PC-3 (cell line): ENCODE data around the gene KRT6C. TPM values are rescaled to one million over a fixed set of nuclear protein-coding genes. Genes with fewer than 3 reads are reported as not detected.

ENCODE experiments used
- ATAC-seq: fragments of 200-7000 bp; cut with Tn5 transposase; 2 replicates; pipeline ENCODE4 v1.9.1; 2020; ENCODE audit warnings: mild to moderate bottlenecking, moderate library complexity
- BruUV-seq: library from RNA; stranded (reverse); fragments of 400-500 nt; replicated peaks from 2 replicates; lab custom pipeline; 2021; lab: Mats Ljungman, UMichigan
- CTCF ChIA-PET: fragments of 300-600 bp; sonication (Branson Sonifier 250); formaldehyde crosslinking; loops from one replicate; lab custom pipeline; 2022; ENCODE audit warnings: antibody characterized with exemption; lab: Charles Lee
- POLR2A ChIA-PET: fragments of 300-600 bp; sonication (Branson Sonifier 250); formaldehyde crosslinking; loops from one replicate; lab custom pipeline; 2022; ENCODE audit warnings: antibody characterized with exemption; ENCODE audit not compliant: unreplicated experiment; lab: Charles Lee
- DNase-seq: peaks from one replicate; pipeline ENCODE4 v3.0.0-alpha.2; 2015
- H2AFZ ChIP-seq: fragments of 300-600 bp; sonication (generic); 2 replicates; pipeline ENCODE4 v1.6.0; 2016; ENCODE audit warnings: antibody characterized with exemption, low read length
- H3F3A ChIP-seq: fragments of 300-600 bp; sonication (generic); one replicate; pipeline ENCODE4 v1.6.0; 2017; ENCODE audit warnings: antibody characterized with exemption, low read length, control low read depth, mild to moderate bottlenecking; ENCODE audit not compliant: unreplicated experiment
- H3K27ac ChIP-seq: fragments of 300-600 bp; sonication (generic); 2 replicates; pipeline ENCODE4 v1.5.1; 2016; ENCODE audit warnings: mild to moderate bottlenecking, low read length
- H3K27me3 ChIP-seq: fragments of 300-600 bp; sonication (generic); 2 replicates; pipeline ENCODE4 v1.6.1; 2016; ENCODE audit warnings: low read length, mixed read lengths
- H3K36me3 ChIP-seq: fragments of 300-600 bp; sonication (generic); 2 replicates; pipeline ENCODE4 v1.6.1; 2016; ENCODE audit warnings: low read depth, mixed run types, low read length, mixed read lengths
- H3K4me1 ChIP-seq: fragments of 300-600 bp; sonication (generic); 2 replicates; pipeline ENCODE4 v1.5.1; 2016; ENCODE audit warnings: low read length; ENCODE audit not compliant: insufficient read depth
- H3K4me2 ChIP-seq: fragments of 300-600 bp; sonication (generic); 2 replicates; pipeline ENCODE4 v1.6.0; 2016; ENCODE audit warnings: low read length
- H3K4me3 ChIP-seq: fragments of 300-600 bp; sonication (generic); 2 replicates; pipeline ENCODE4 v1.5.1; 2016; ENCODE audit warnings: mild to moderate bottlenecking, low read length, mixed read lengths
- H3K79me2 ChIP-seq: fragments of 300-600 bp; sonication (generic); 2 replicates; pipeline ENCODE4 v1.6.1; 2017; ENCODE audit warnings: low read length, mixed read lengths
- H3K9ac ChIP-seq: fragments of 300-600 bp; sonication (generic); 2 replicates; pipeline ENCODE4 v1.6.0; 2016; ENCODE audit warnings: mild to moderate bottlenecking, low read length
- H3K9me2 ChIP-seq: fragments of 300-600 bp; sonication (generic); replicated peaks from 2 replicates; pipeline ENCODE4 v1.6.1; 2016; ENCODE audit warnings: mixed run types, low read length, mixed read lengths
- H3K9me3 ChIP-seq: fragments of 300-600 bp; sonication (generic); 2 replicates; pipeline ENCODE4 v1.6.1; 2016; ENCODE audit warnings: low read length, mixed read lengths
- H4K20me1 ChIP-seq: fragments of 300-600 bp; sonication (generic); 2 replicates; pipeline ENCODE4 v1.6.1; 2016; ENCODE audit warnings: low read length, mixed read lengths
- CTCF ChIP-seq: fragments of 300-600 bp; sonication (generic); conservative IDR thresholded peaks from 2 replicates; pipeline ENCODE4 v1.5.1; 2017; ENCODE audit warnings: antibody characterized with exemption, low read depth, mild to moderate bottlenecking, low read length
- EZH2 ChIP-seq: fragments of 300-600 bp; sonication (generic); IDR thresholded peaks from one replicate; pipeline ENCODE4 v1.6.1; 2017; ENCODE audit warnings: antibody characterized with exemption, mild to moderate bottlenecking, low read length; ENCODE audit not compliant: unreplicated experiment
- EZH2phosphoT487 ChIP-seq: fragments of 300-600 bp; sonication (generic); IDR thresholded peaks from 2 replicates; pipeline ENCODE4 v1.6.1; 2018; ENCODE audit warnings: mild to moderate bottlenecking, antibody characterized with exemption, low read length, borderline replicate concordance
- intact Hi-C: fragments of 100-400 bp; cut with micrococcal nuclease; formaldehyde crosslinking; loops from 2 replicates; pipeline ENCODE4 v1.9.0; 2023
- total RNA-seq: library from RNA; depleted of rRNA; stranded (reverse); fragments of >200 nt; gene quantifications from 2 replicates; pipeline ENCODE4 v1.2.3, GENCODE V29; 2014

Gene KRT6C
- total RNA-seq, 1 experiment from 2014 or later: not detected

- intact Hi-C loops: loop anchor here (10.0 kb wide), 1 partner anchor 55 kb away; no protein-coding TSS in a partner anchor
- Histone ChIP-seq H3K27ac (peak overlapping the region; percentile 0; the same call in 1 of the 2 replicates), H2AFZ (no peak overlapping the region), H3K4me3 (no peak overlapping the region), H3K79me2 (no peaks in the 10 kb centered on the region), H3K27me3 (no peaks in the 10 kb centered on the region), H3K9ac (no peak overlapping the region), H3K9me2 (no peaks in the 10 kb centered on the region), H3K9me3 (no peaks in the 10 kb centered on the region), H3K4me1 (peaks cover 28% of the 10 kb centered on the region), H3K36me3 (no peaks in the 10 kb centered on the region), H4K20me1 (no peaks in the 10 kb centered on the region), H3K4me2 (no peak overlapping the region), H3F3A (no peaks in the 10 kb centered on the region)
- TF ChIP-seq CTCF: no peak
- BruUV-seq: no TSS peak
- DNase-seq (peak; percentile 54), ATAC-seq (no peak)
- ChIA-PET POLR2A (no interaction called here), CTCF (no interaction called here)
Measured at GRCh38 chr12:52499806-52500560, 26.4 kb upstream of the KRT6C start.

GRCh38 chr12:52498946-52499345, 25.3 kb upstream of the KRT6C start:
- CTCF ChIA-PET: no interaction called here
- H3K4me3 ChIP-seq: no peak overlapping the region
- BruUV-seq: no TSS peak
- ATAC-seq: no peak
- H3K27ac ChIP-seq: no peak overlapping the region
- no peak for DNase-seq
- no peaks in the 10 kb centered on the region for H3K36me3 ChIP-seq
- no peak overlapping the region for H3K4me2 ChIP-seq
- POLR2A ChIA-PET: no interaction called here
- H3F3A ChIP-seq: no peaks in the 10 kb centered on the region
- no peaks in the 10 kb centered on the region for H3K9me2 ChIP-seq
- no peak overlapping the region for H3K9ac ChIP-seq
- no peaks in the 10 kb centered on the region for H3K79me2 ChIP-seq
- intact Hi-C loops: no loop called here
- no peaks in the 10 kb centered on the region for H3K9me3 ChIP-seq
- peaks cover 39% of the 10 kb centered on the region for H3K4me1 ChIP-seq
- no peak for TF ChIP-seq CTCF
- no peak for TF ChIP-seq EZH2
- TF ChIP-seq EZH2phosphoT487: no peak
- no peaks in the 10 kb centered on the region for H4K20me1 ChIP-seq
- H2AFZ ChIP-seq: no peak overlapping the region
- no peaks in the 10 kb centered on the region for H3K27me3 ChIP-seq

GRCh38 chr12:52497975-52498374, 24.4 kb upstream of the KRT6C start:
- Histone ChIP-seq H3K36me3 (no peaks in the 10 kb centered on the region), H3F3A (no peaks in the 10 kb centered on the region), H3K4me3 (no peak overlapping the region), H3K9ac (no peak overlapping the region), H3K4me1 (peaks cover 48% of the 10 kb centered on the region), H3K9me2 (no peaks in the 10 kb centered on the region), H2AFZ (no peak overlapping the region), H3K9me3 (no peaks in the 10 kb centered on the region), H3K4me2 (no peak overlapping the region), H3K27me3 (no peaks in the 10 kb centered on the region), H3K27ac (no peak overlapping the region), H3K79me2 (no peaks in the 10 kb centered on the region), H4K20me1 (no peaks in the 10 kb centered on the region)
- ChIA-PET POLR2A (no interaction called here), CTCF (no interaction called here)
- ATAC-seq: no peak
- DNase-seq: no peak
- intact Hi-C loops: no loop called here
- no peak for TF ChIP-seq CTCF
- TF ChIP-seq EZH2phosphoT487: no peak
- TF ChIP-seq EZH2: no peak
- no TSS peak for BruUV-seq
